ENCODE data around the gene NMRK1. TPM values are rescaled to one million over a fixed set of nuclear protein-coding genes. Genes with fewer than 3 reads are reported as not detected.

Gene NMRK1
- total RNA-seq, 1 experiment from 2014 or later = 1.1 TPM

- Mint-ChIP-seq H3K27ac (ENCODE audit: unreplicated experiment) (no peak overlapping the region), H3K27me3 (ENCODE audit: insufficient read depth, unreplicated experiment) (peaks cover 9% of the 10 kb centered on the region), H3K36me3 (ENCODE audit: insufficient read depth, unreplicated experiment) (peaks cover 6% of the 10 kb centered on the region), H3K4me1 (ENCODE audit: low read depth, unreplicated experiment) (no peaks in the 10 kb centered on the region), H3K9me3 (ENCODE audit: unreplicated experiment) (no peaks in the 10 kb centered on the region), H3K4me3 (ENCODE audit: unreplicated experiment) (no peak overlapping the region)
- Histone ChIP-seq H3K4me3 (ENCODE audit: low read depth, low read length) (no peak overlapping the region), H3K36me3 (ENCODE audit: control insufficient read depth, insufficient read depth, low read length) (no peaks in the 10 kb centered on the region), H3K27me3 (replicated peaks; ENCODE audit: control insufficient read depth, insufficient read depth, low read length) (no peaks in the 10 kb centered on the region), H3K9me3 (no peaks in the 10 kb centered on the region), H3K4me1 (no peaks in the 10 kb centered on the region)
- ChIA-PET POLR2A (no interaction called here), CTCF (no interaction called here)
- TF ChIP-seq CTCF (IDR thresholded peaks at IDR 0.05; ENCODE audit: insufficient read depth in 1 of 2, low read depth in 1 of 2, low read length in 1 of 2, severe bottlenecking in 1 of 2, unreplicated experiment in 1 of 2) = no peak
- no TSS peak for BruUV-seq (replicated peaks)
- DNase-seq = no peak
- intact Hi-C loops (cut with micrococcal nuclease; ENCODE audit: unreplicated experiment) = no loop called here
These were observed 46.9 kb downstream of the NMRK1 start for GRCh38 chr9:75041041-75041440.

DNA sequence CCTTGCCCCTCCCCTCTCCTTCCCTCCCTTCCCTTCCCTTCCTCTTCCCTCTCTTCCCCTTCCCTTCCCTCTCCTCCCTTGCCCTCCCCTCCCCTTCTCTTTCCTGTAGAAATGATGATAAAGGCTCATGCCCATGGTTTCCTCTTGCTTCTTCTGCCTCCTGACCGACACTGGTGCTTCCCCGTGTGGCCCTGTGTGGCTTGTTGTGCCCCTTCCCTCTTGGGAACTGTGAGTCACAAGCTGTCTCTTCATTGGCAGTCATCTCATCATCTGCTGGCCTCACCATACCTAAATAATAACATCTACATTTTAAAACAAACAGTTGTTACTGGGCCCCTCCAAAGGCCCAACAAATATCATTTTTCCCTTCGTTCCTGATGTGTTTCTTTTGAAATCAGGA, 48.2 kb downstream of the NMRK1 start:
- H3K36me3 ChIP-seq (ENCODE audit: control insufficient read depth, insufficient read depth, low read length) = no peaks in the 10 kb centered on the region
- CTCF ChIA-PET = no interaction called here
- H3K9me3 ChIP-seq = no peaks in the 10 kb centered on the region
- intact Hi-C loops (cut with micrococcal nuclease; ENCODE audit: unreplicated experiment) = no loop called here
- DNase-seq = no peak
- H3K4me1 ChIP-seq = no peaks in the 10 kb centered on the region
- H3K9me3 Mint-ChIP-seq (ENCODE audit: unreplicated experiment) = no peaks in the 10 kb centered on the region
- H3K27me3 Mint-ChIP-seq (ENCODE audit: insufficient read depth, unreplicated experiment) = peaks cover 1% of the 10 kb centered on the region
- H3K27ac Mint-ChIP-seq (ENCODE audit: unreplicated experiment) = no peak overlapping the region
- H3K4me3 ChIP-seq (ENCODE audit: low read depth, low read length) = no peak overlapping the region
- TF ChIP-seq CTCF (IDR thresholded peaks at IDR 0.05; ENCODE audit: insufficient read depth in 1 of 2, low read depth in 1 of 2, low read length in 1 of 2, severe bottlenecking in 1 of 2, unreplicated experiment in 1 of 2) = no peak
- H3K4me3 Mint-ChIP-seq (ENCODE audit: unreplicated experiment) = no peak overlapping the region
- no TSS peak for BruUV-seq (replicated peaks)
- no peaks in the 10 kb centered on the region for H3K36me3 Mint-ChIP-seq (ENCODE audit: insufficient read depth, unreplicated experiment)
- no peaks in the 10 kb centered on the region for H3K4me1 Mint-ChIP-seq (ENCODE audit: low read depth, unreplicated experiment)
- POLR2A ChIA-PET = no interaction called here
- H3K27me3 ChIP-seq (replicated peaks; ENCODE audit: control insufficient read depth, insufficient read depth, low read length) = no peaks in the 10 kb centered on the region

GRCh38 chr9:75039009-75039408, 48.9 kb downstream of the NMRK1 start:
- H3K9me3 ChIP-seq = no peaks in the 10 kb centered on the region
- no TSS peak for BruUV-seq (replicated peaks)
- no peaks in the 10 kb centered on the region for H3K27me3 Mint-ChIP-seq (ENCODE audit: insufficient read depth, unreplicated experiment)
- no peaks in the 10 kb centered on the region for H3K4me1 ChIP-seq
- no peak overlapping the region for H3K4me3 ChIP-seq (ENCODE audit: low read depth, low read length)
- no peak for TF ChIP-seq CTCF (IDR thresholded peaks at IDR 0.05; ENCODE audit: insufficient read depth in 1 of 2, low read depth in 1 of 2, low read length in 1 of 2, severe bottlenecking in 1 of 2, unreplicated experiment in 1 of 2)
- intact Hi-C loops (cut with micrococcal nuclease; ENCODE audit: unreplicated experiment) = no loop called here
- no peaks in the 10 kb centered on the region for H3K36me3 ChIP-seq (ENCODE audit: control insufficient read depth, insufficient read depth, low read length)
- ChIA-PET CTCF (no interaction called here), POLR2A (no interaction called here)
- H3K4me3 Mint-ChIP-seq (ENCODE audit: unreplicated experiment) = no peak overlapping the region
- no peaks in the 10 kb centered on the region for H3K36me3 Mint-ChIP-seq (ENCODE audit: insufficient read depth, unreplicated experiment)
- H3K27ac Mint-ChIP-seq (ENCODE audit: unreplicated experiment) = no peak overlapping the region
- no peaks in the 10 kb centered on the region for H3K9me3 Mint-ChIP-seq (ENCODE audit: unreplicated experiment)
- H3K27me3 ChIP-seq (replicated peaks; ENCODE audit: control insufficient read depth, insufficient read depth, low read length) = no peaks in the 10 kb centered on the region
- DNase-seq = no peak
- no peaks in the 10 kb centered on the region for H3K4me1 Mint-ChIP-seq (ENCODE audit: low read depth, unreplicated experiment)
